Lower leg skin (tissue), 4 donors: ENCODE results near the gene ABCC10. TPM values are rescaled to one million over a fixed set of nuclear protein-coding genes. Genes with fewer than 3 reads are reported as not detected.
A peak's percentile ranks its signal among the peaks of the same experiment; 100 is the strongest.

ENCODE experiments used
- DNase-seq, 2 donors: peaks; one replicate each; pipeline ENCODE4 v3.0.0-alpha.2; 2019; ENCODE audit warnings: low spot score in 2 of 2
- H3K4me3 ChIP-seq: fragments of 200-600 bp; sonication (generic); 2 replicates; pipeline ENCODE4 v1.5.1; 2017; ENCODE audit warnings: mild to moderate bottlenecking, low read depth; ENCODE audit not compliant: poor library complexity, severe bottlenecking
- CTCF ChIP-seq, 3 donors: fragments of 450-650 bp; IDR thresholded peaks; one replicate each; pipeline ENCODE4 v1.5.1; 2016; ENCODE audit warnings: antibody characterized with exemption in 3 of 3, mild to moderate bottlenecking in 3 of 3, moderate library complexity in 2 of 3
- POLR2A ChIP-seq, 2 donors: fragments of 450-650 bp; IDR thresholded peaks; one replicate each; pipeline ENCODE4 v1.6.1; 2016 to 2017; ENCODE audit warnings: antibody characterized with exemption in 2 of 2, mild to moderate bottlenecking in 1 of 2, moderate library complexity in 1 of 2
- WGBS, 2 donors: methylation state at CpG; one replicate each; pipeline ENCODE4 v1.1.5; 2018; 5-methylcytosine and 5-hydroxymethylcytosine counted together
- intact Hi-C: fragments of 100-400 bp; cut with DNase I; formaldehyde crosslinking; loops from one replicate; pipeline ENCODE4 v1.15.0; 2023; ENCODE audit warnings: low total_unique reads
- total RNA-seq, 4 donors: library from RNA; depleted of rRNA; stranded (reverse); fragments of >200 nt; gene quantifications; one replicate each; pipeline ENCODE4 v1.1.0, GENCODE V29; 2016

Gene ABCC10
- total RNA-seq, 4 donors from 2014 or later, result 9.4 to 17.9 (median 15.9) TPM

- intact Hi-C loops, result no loop called here
- DNase-seq, result no peak
- WGBS, 2 donors, result 52 to 60% methylated on average over 4 of the region's 4 CpGs
- no peak overlapping the region for H3K4me3 ChIP-seq
- TF ChIP-seq POLR2A (IDR thresholded peaks at IDR 0.05) (no peak), CTCF (IDR thresholded peaks at IDR 0.05) (no peak)
Measured at GRCh38 chr6:43488667-43489276, 61.4 kb downstream of the ABCC10 start.

GRCh38 chr6:43489277-43490072 lies 62.1 kb downstream of the ABCC10 start:
- TF ChIP-seq CTCF (IDR thresholded peaks at IDR 0.05) (no peak), POLR2A (IDR thresholded peaks at IDR 0.05) (no peak)
- intact Hi-C loops, result no loop called here
- 61 to 71% methylated on average over 10 to 12 of the region's 12 CpGs for WGBS, 2 donors
- H3K4me3 ChIP-seq, result no peak overlapping the region
- DNase-seq, result no peak

- no peak overlapping the region for H3K4me3 ChIP-seq
- 50 to 51% methylated on average over 6 of the region's 6 CpGs for WGBS, 2 donors
- no peak for DNase-seq
- intact Hi-C loops, result no loop called here
- no peak for TF ChIP-seq POLR2A (IDR thresholded peaks at IDR 0.05)
- TF ChIP-seq CTCF (IDR thresholded peaks at IDR 0.05), result no peak
Measured at GRCh38 chr6:43490523-43490939, 63.2 kb downstream of the ABCC10 start.

- 13 to 20% methylated on average over 9 to 10 of the region's 10 CpGs for WGBS, 2 donors
- H3K4me3 ChIP-seq, result no peak overlapping the region
- peak; percentile 79 to 95 for DNase-seq
- intact Hi-C loops, result no loop called here
- no peak for TF ChIP-seq POLR2A (IDR thresholded peaks at IDR 0.05)
- no peak for TF ChIP-seq CTCF (IDR thresholded peaks at IDR 0.05)
Measured at GRCh38 chr6:43491750-43492661, 64.7 kb downstream of the ABCC10 start.

GRCh38 chr6:43492673-43493072 lies 65.3 kb downstream of the ABCC10 start:
- intact Hi-C loops, result no loop called here
- no peak for TF ChIP-seq CTCF (IDR thresholded peaks at IDR 0.05)
- no peak for TF ChIP-seq POLR2A (IDR thresholded peaks at IDR 0.05)
- no peak for DNase-seq
- H3K4me3 ChIP-seq, result no peak overlapping the region
- WGBS, 2 donors, result 50 to 53% methylated on average over 2 to 3 of the region's 3 CpGs
